ENCODE results near the gene ATAT1.
"Not testable (repeated sequence)": the region's sequence is repeated elsewhere in the genome, so short reads cannot be mapped to it uniquely, and the experiment has no call there.

ATAT1 gene

GRCh38 chr6:30651143-30651542, 24.5 kb downstream of the ATAT1 start:
- no peak for DNase-seq

- DNase-seq: no peak
Observed at GRCh38 chr6:30654798-30655742, 28.4 kb downstream of the ATAT1 start.

- no peak for DNase-seq
Observed at GRCh38 chr6:30655743-30656094, 29.0 kb downstream of the ATAT1 start.

- no peak for DNase-seq
Observed at GRCh38 chr6:30656513-30656912, 29.8 kb downstream of the ATAT1 start.

GRCh38 chr6:30657454-30657853, 30.8 kb downstream of the ATAT1 start:
- DNase-seq: no peak

- DNase-seq: not testable (repeated sequence)
Observed at GRCh38 chr6:30657922-30658321, 31.2 kb downstream of the ATAT1 start.

GRCh38 chr6:30664994-30665767, 38.5 kb downstream of the ATAT1 start:
- DNase-seq: no peak

GRCh38 chr6:30666300-30666699, 39.6 kb downstream of the ATAT1 start:
- DNase-seq: peak; percentile 80

- DNase-seq: no peak
Observed at GRCh38 chr6:30670760-30671527, 44.3 kb downstream of the ATAT1 start.

GRCh38 chr6:30672445-30673253, 46.0 kb downstream of the ATAT1 start, which contains the start of gene DHX16:
TSS of gene DHX16 (minus strand) at chr6:30673006. CDS start at chr6:30672841, 165 bp downstream.
- DNase-seq: peak; percentile 94

- DNase-seq: no peak
Observed at GRCh38 chr6:30676660-30677285, 50.1 kb downstream of the ATAT1 start.

GRCh38 chr6:30678964-30679726, 52.5 kb downstream of the ATAT1 start:
- peak; percentile 95 for DNase-seq

GRCh38 chr6:30679765-30680535, 53.3 kb downstream of the ATAT1 start:
- DNase-seq: peak; percentile 32

GRCh38 chr6:30681766-30682142, 55.1 kb downstream of the ATAT1 start:
- no peak for DNase-seq

- peak; percentile 88 for DNase-seq
Observed at GRCh38 chr6:30682143-30683117, 55.8 kb downstream of the ATAT1 start.

- peak; percentile 38 for DNase-seq
Observed at GRCh38 chr6:30683183-30683979, 56.7 kb downstream of the ATAT1 start.

GRCh38 chr6:30683980-30684338, 57.3 kb downstream of the ATAT1 start:
- no peak for DNase-seq

Data from stimulated activated CD8-positive, alpha-beta memory T cell treated with anti-CD3 and anti-CD28 coated beads, Interleukin-4, amount 100 ng/mL, for 48 hours (primary cell).